GM23248 (cell line): ENCODE data around the gene LRP2. TPM values are rescaled to one million over a fixed set of nuclear protein-coding genes. Genes with fewer than 3 reads are reported as not detected.

Source experiments
- DNase-seq: peaks from one replicate; pipeline ENCODE4 v3.0.0-alpha.2; 2015
- H2AFZ ChIP-seq: fragments of 200-600 bp; sonication (generic); 2 replicates; pipeline ENCODE4 v1.6.1; 2016; ENCODE audit warnings: antibody characterized with exemption
- H3F3A ChIP-seq: fragments of 200-600 bp; sonication (generic); 2 replicates; pipeline ENCODE4 v1.6.1; 2016; ENCODE audit warnings: mild to moderate bottlenecking, antibody characterized with exemption, mixed run types; ENCODE audit not compliant: insufficient read depth
- H3K27ac ChIP-seq: fragments of 200-600 bp; sonication (generic); 2 replicates; pipeline ENCODE4 v1.5.1; 2016; ENCODE audit warnings: mild to moderate bottlenecking
- H3K27me3 ChIP-seq: fragments of 200-600 bp; sonication (generic); replicated peaks from 2 replicates; pipeline ENCODE4 v1.6.1; 2016; ENCODE audit warnings: mild to moderate bottlenecking; ENCODE audit not compliant: insufficient read depth
- H3K36me3 ChIP-seq: fragments of 200-600 bp; sonication (generic); 2 replicates; pipeline ENCODE4 v1.6.1; 2016; ENCODE audit warnings: low read depth, mild to moderate bottlenecking
- H3K4me1 ChIP-seq: fragments of 200-600 bp; sonication (generic); 2 replicates; pipeline ENCODE4 v1.6.1; 2016; ENCODE audit warnings: mild to moderate bottlenecking; ENCODE audit not compliant: insufficient read depth
- H3K4me2 ChIP-seq: fragments of 200-600 bp; sonication (generic); one replicate; pipeline ENCODE4 v1.6.1; 2016; ENCODE audit warnings: mild to moderate bottlenecking; ENCODE audit not compliant: unreplicated experiment
- H3K4me3 ChIP-seq: fragments of 200-600 bp; sonication (generic); 2 replicates; pipeline ENCODE4 v1.5.1; 2016; ENCODE audit warnings: mild to moderate bottlenecking
- H3K79me2 ChIP-seq: fragments of 200-600 bp; sonication (generic); 2 replicates; pipeline ENCODE4 v1.6.1; 2016; ENCODE audit warnings: mild to moderate bottlenecking; ENCODE audit not compliant: insufficient read depth
- H3K9ac ChIP-seq: fragments of 200-600 bp; sonication (generic); 2 replicates; pipeline ENCODE4 v1.6.1; 2016; ENCODE audit warnings: mild to moderate bottlenecking
- H3K9me2 ChIP-seq: fragments of 200-600 bp; sonication (generic); 2 replicates; pipeline ENCODE4 v1.6.1; 2016; ENCODE audit warnings: mixed run types, mild to moderate bottlenecking, moderate library complexity; ENCODE audit not compliant: insufficient read depth
- H3K9me3 ChIP-seq: fragments of 200-600 bp; sonication (generic); one replicate; pipeline ENCODE4 v1.6.1; 2017; ENCODE audit warnings: low read depth
- H4K20me1 ChIP-seq: fragments of 200-600 bp; sonication (generic); 2 replicates; pipeline ENCODE4 v1.6.0; 2016; ENCODE audit not compliant: insufficient read depth
- EZH2 ChIP-seq: fragments of 200-600 bp; sonication (generic); IDR thresholded peaks from 2 replicates; pipeline ENCODE4 v1.6.1; 2018; ENCODE audit warnings: antibody characterized with exemption, mild to moderate bottlenecking; ENCODE audit not compliant: insufficient read depth, poor library complexity, severe bottlenecking
- EZH2phosphoT487 ChIP-seq: fragments of 200-600 bp; sonication (generic); IDR thresholded peaks from 2 replicates; pipeline ENCODE4 v1.6.1; 2018; ENCODE audit warnings: antibody characterized with exemption, moderate library complexity, mild to moderate bottlenecking, low read depth; ENCODE audit not compliant: insufficient read depth
- WGBS, 2 experiments: methylation state at CpG; one replicate each; pipeline ENCODE4 v1.1.6; 2015 to 2017; ENCODE audit warnings: low lambda C conversion rate in 2 of 2, low coverage in 1 of 2; ENCODE audit errors: missing lambda C conversion rate in 2 of 2; 5-methylcytosine and 5-hydroxymethylcytosine counted together
- in situ Hi-C: fragments of 300-500 bp; cut with MboI; formaldehyde crosslinking; loops from 2 replicates; pipeline ENCODE4 v1.15.0; 2020
- polyA plus RNA-seq: library from polyadenylated mRNA; unstranded; fragments of >200 nt; fragmentation: Nextera tagmentation; extraction: Ambion mirVana; gene quantifications from 2 replicates; pipeline ENCODE4 v1.2.1, GENCODE V29; 2016
- total RNA-seq: library from RNA; depleted of rRNA; stranded (reverse); fragments of >200 nt; shearing (Covaris generic); gene quantifications from 2 replicates; pipeline ENCODE4 v1.2.3, GENCODE V29; 2014

The LRP2 gene
- total and polyA plus RNA-seq, 2 experiments from 2014 or later, result not detected

DNA sequence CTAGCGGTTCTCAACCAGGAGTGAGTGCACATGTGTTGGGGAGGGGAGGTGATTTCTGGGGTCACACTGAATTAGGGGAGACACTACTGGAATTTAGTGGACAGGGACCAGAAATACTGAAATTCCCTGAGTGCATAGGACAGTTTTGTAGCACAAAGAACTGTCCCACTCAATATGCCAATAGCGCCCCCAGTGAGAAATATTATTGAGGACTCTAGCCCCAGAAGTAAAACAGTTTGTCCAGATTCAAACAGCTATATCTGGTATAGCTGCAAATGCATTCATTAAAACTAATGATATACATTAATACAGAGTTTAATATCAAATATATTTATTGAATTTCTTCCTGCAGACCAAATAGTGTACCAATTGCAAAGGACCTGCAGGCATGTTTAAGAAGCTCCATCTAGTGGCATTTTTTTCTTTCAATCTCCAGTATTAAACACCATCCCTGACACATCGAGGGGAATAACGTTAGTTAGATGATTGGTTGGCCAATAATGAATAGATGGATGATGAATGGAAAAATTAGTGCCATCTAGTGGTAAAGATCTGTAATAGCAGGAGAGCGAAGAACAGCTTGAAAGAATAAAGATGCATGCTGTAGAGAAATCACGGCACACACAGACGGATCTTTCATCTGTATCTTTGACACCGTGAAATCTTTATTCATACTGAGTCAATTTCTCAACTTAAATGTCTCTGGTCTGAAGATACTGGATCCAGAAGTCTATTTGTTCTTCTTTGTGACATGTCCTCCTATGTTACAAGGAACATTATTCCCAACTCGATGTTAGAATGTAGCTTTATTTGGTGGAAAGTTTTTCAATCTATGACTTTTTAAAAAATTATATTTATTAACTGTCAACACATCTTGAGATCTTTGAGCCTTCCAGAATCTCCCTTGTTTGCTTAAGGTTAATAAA, 230.5 kb downstream of the LRP2 start:
- H3K27me3 ChIP-seq, result 0 out of 2 replicates have a peak, but pooled peaks cover 10% of the 10 kb centered on the region
- no peaks in the 10 kb centered on the region for H3K4me1 ChIP-seq
- H3K79me2 ChIP-seq, result no peaks in the 10 kb centered on the region
- no peaks in the 10 kb centered on the region for H3K36me3 ChIP-seq
- H3K9ac ChIP-seq, result no peak overlapping the region
- no peak overlapping the region for H2AFZ ChIP-seq
- peak; percentile 50 for DNase-seq
- H4K20me1 ChIP-seq, result no peaks in the 10 kb centered on the region
- no peaks in the 10 kb centered on the region for H3K9me3 ChIP-seq
- H3K9me2 ChIP-seq, result no peaks in the 10 kb centered on the region
- no peak for TF ChIP-seq EZH2phosphoT487
- no peak for TF ChIP-seq EZH2
- in situ Hi-C loops, result no loop called here
- no peak overlapping the region for H3K4me3 ChIP-seq
- WGBS, 2 experiments, result 17 to 18% methylated on average over 9 of the region's 9 CpGs
- H3K4me2 ChIP-seq, result no peak overlapping the region
- no peaks in the 10 kb centered on the region for H3F3A ChIP-seq
- H3K27ac ChIP-seq, result no peak overlapping the region

DNA sequence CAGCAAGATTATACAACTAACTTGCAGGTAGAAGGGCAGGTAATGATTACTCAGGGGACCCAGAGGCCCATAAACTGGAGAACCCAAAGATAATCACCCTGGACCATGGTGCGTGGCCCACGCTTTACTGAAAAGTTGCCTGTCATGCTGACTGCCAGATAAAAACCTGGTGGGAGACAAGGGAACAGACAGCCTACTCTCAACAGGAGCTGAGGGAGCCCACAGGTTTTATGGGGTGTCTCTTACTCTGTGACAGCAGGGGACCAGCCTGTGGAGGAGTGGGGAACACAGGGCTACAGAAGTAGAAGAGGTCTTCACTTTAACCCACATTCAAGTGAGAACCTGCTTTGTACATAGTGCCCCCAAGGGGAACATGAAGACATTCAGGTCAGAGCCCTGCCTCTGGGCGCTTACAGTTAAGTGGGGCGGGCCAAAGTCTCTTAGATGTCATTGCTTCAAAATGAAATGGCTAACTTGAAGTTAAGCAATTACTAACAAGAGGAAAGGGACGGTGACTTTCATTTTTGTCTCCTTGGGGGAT, 232.6 kb downstream of the LRP2 start:
- Histone ChIP-seq H3K9me3 (no peaks in the 10 kb centered on the region), H3K36me3 (no peaks in the 10 kb centered on the region), H3F3A (no peaks in the 10 kb centered on the region), H2AFZ (no peak overlapping the region), H3K79me2 (no peaks in the 10 kb centered on the region), H3K27me3 (peaks cover 23% of the 10 kb centered on the region; the same call in 1 of the 2 replicates), H4K20me1 (no peaks in the 10 kb centered on the region), H3K27ac (no peak overlapping the region), H3K4me1 (no peaks in the 10 kb centered on the region), H3K9ac (no peak overlapping the region), H3K9me2 (no peaks in the 10 kb centered on the region), H3K4me3 (no peak overlapping the region), H3K4me2 (no peak overlapping the region)
- DNase-seq, result no peak
- TF ChIP-seq EZH2 (no peak), EZH2phosphoT487 (no peak)
- in situ Hi-C loops, result no loop called here
- 56 to 63% methylated on average over 5 of the region's 5 CpGs for WGBS, 2 experiments

DNA sequence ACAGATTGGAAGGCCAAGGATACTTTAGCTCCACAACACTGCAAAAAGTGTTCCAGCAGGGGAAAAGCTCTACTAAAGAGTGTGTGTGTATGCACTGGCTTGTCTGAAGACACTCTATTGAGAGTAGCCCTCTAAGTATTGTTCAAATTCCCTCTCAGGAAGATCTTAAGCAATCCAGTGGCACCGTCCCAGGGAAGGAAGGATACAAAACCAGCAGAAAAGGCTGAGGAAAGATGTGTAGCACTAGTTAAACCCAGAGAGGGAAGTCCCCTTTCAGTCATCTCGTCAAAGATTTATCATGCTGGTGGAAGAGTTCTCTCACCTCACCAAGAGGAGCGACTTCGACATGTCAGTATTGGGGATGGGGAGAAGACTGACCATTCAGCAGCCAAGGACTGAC, 242.5 kb downstream of the LRP2 start:
- Histone ChIP-seq H3K27ac (no peak overlapping the region), H3K36me3 (no peaks in the 10 kb centered on the region), H3K79me2 (no peaks in the 10 kb centered on the region), H3K9ac (no peak overlapping the region), H3K4me2 (no peak overlapping the region), H3K9me2 (no peaks in the 10 kb centered on the region), H2AFZ (no peak overlapping the region), H3K4me1 (no peaks in the 10 kb centered on the region), H3K9me3 (no peaks in the 10 kb centered on the region), H3F3A (no peaks in the 10 kb centered on the region), H4K20me1 (no peaks in the 10 kb centered on the region), H3K27me3 (peaks cover 2% of the 10 kb centered on the region; the same call in 1 of the 2 replicates), H3K4me3 (no peak overlapping the region)
- no peak for DNase-seq
- WGBS, 2 experiments, result 20 to 23% methylated on average over 4 of the region's 4 CpGs
- TF ChIP-seq EZH2phosphoT487 (no peak), EZH2 (no peak)
- in situ Hi-C loops, result no loop called here

DNA sequence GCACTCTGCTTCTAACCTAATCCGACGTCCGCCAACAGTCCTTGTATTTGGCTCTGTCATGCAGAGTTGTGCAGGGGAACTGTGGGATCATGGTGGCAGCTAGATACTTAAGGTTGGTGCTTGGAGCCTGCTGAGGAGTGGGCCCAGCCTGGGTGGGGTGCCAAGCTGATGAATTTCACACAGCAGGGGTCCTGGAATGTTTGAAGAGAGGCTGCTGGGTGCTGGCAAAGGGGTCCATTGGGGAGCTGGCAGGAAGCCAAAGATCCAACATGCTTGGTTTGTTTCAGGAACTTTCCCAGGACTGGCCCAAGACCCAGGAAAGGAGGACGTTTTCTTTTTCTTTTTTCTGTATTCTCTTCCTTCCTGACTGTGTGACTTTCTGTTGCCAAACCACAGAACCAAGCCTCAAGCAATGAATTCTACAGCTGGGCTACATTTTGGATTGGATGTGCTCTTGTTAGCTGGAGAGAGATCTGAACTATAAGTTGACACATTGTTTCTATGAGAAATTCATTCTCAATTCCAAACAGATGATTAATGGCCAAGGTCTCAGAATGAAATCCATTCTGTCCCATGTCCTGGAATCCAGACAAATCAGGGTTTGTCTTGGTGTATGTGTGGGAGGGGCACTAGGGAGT, 243.1 kb downstream of the LRP2 start:
- H3K4me1 ChIP-seq, result no peaks in the 10 kb centered on the region
- no peak for TF ChIP-seq EZH2phosphoT487
- no peak for TF ChIP-seq EZH2
- H3K27ac ChIP-seq, result no peak overlapping the region
- no peak overlapping the region for H3K4me3 ChIP-seq
- no peaks in the 10 kb centered on the region for H3K9me3 ChIP-seq
- no peaks in the 10 kb centered on the region for H4K20me1 ChIP-seq
- no peaks in the 10 kb centered on the region for H3K79me2 ChIP-seq
- no peaks in the 10 kb centered on the region for H3F3A ChIP-seq
- H3K36me3 ChIP-seq, result no peaks in the 10 kb centered on the region
- H3K4me2 ChIP-seq, result no peak overlapping the region
- DNase-seq, result no peak
- no peaks in the 10 kb centered on the region for H3K9me2 ChIP-seq
- peaks cover 3% of the 10 kb centered on the region for H3K27me3 ChIP-seq
- in situ Hi-C loops, result no loop called here
- H2AFZ ChIP-seq, result no peak overlapping the region
- 1 to 4% methylated on average over 4 of the region's 4 CpGs for WGBS, 2 experiments
- H3K9ac ChIP-seq, result no peak overlapping the region
